SK-N-MC (cell line): ENCODE data around the gene HMCN1.

ENCODE experiments used
- DNase-seq: peaks from one replicate; pipeline ENCODE4 v3.0.0-alpha.2; 2011; ENCODE audit warnings: low read depth, low spot score
- H3K27ac ChIP-seq: fragments of 200-600 bp; sonication (generic); 2 replicates; pipeline ENCODE4 v1.5.1; 2016; ENCODE audit warnings: mixed run types
- H3K36me3 ChIP-seq: fragments of 200-600 bp; sonication (generic); 2 replicates; pipeline ENCODE4 v1.6.1; 2017; ENCODE audit warnings: antibody characterized with exemption, low read length, mixed read lengths; ENCODE audit not compliant: insufficient read depth
- H3K4me3 ChIP-seq: fragments of 200-600 bp; sonication (generic); 2 replicates; pipeline ENCODE4 v1.5.1; 2016
- H3K9ac ChIP-seq: fragments of 200-600 bp; sonication (generic); 2 replicates; pipeline ENCODE4 v1.8.0; 2017; ENCODE audit warnings: mixed run types, mixed read lengths; ENCODE audit not compliant: insufficient read length
- H3K9me3 ChIP-seq: fragments of 200-600 bp; sonication (generic); 2 replicates; pipeline ENCODE4 v1.6.1; 2017; ENCODE audit warnings: low read depth, mild to moderate bottlenecking, antibody characterized with exemption, low read length, moderate library complexity, mixed read lengths
- EZH2 ChIP-seq: fragments of 200-600 bp; sonication (generic); IDR thresholded peaks from one replicate; pipeline ENCODE4 v1.6.1; 2017; ENCODE audit warnings: antibody characterized with exemption
- FOXP2 ChIP-seq: optimal IDR thresholded peaks from 2 replicates; pipeline ENCODE3; 2011; ENCODE audit warnings: mild to moderate bottlenecking, moderate library complexity; ENCODE audit not compliant: insufficient read depth; ENCODE audit errors: extremely low read length, control extremely low read depth
- POLR2AphosphoS5 ChIP-seq: IDR thresholded peaks from 2 replicates; pipeline ENCODE4 v1.6.1; 2012; ENCODE audit warnings: mild to moderate bottlenecking, low read depth, low read length, borderline replicate concordance

HMCN1 gene

DNA sequence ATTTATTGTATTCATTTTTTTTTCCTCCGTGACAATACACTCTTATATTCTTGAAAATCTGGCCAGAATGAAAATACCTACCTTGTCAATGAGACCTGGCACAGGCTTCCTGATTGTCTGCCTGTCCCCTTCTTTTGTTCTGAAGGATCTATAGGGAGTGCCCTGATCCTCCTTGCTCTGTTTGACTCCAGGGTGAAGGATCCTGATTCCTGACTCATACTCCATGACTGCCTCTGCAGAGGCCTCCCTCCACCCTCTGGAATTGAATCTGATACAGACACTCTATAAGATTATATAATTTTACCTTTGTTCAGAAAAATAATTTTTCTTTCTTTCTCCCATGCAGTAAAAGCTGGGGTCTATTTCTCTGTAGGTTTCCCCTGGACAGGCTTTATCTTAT, 116.2 kb downstream of the HMCN1 start:
- DNase-seq, result no peak
- Histone ChIP-seq H3K9me3 (no peaks in the 10 kb centered on the region), H3K4me3 (no peak overlapping the region), H3K36me3 (peaks cover 38% of the 10 kb centered on the region), H3K27ac (peak overlapping the region; percentile 60), H3K9ac (no peak overlapping the region)
- TF ChIP-seq FOXP2 (no peak), POLR2AphosphoS5 (no peak), EZH2 (no peak)

DNA sequence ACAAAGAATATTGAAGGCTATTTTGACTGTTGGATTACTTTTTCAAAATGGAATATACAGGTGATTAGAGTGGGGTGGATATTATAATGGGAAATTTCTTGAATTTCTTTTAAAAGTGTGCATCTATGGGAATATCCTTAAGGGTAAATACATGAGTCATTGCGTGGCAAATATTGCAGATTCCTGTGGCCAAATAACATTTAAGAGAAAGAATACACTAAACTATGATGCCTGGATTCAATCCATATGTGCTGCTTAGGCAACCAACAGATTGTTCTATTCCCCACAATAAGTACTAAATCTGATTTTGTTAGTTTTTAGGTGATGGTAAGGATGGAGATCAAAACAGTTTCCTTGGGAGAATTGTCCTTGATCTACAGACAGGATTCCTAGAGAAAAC, 119.5 kb downstream of the HMCN1 start:
- H3K27ac ChIP-seq, result peak overlapping the region; percentile 60
- peak; percentile 66 for DNase-seq
- H3K9me3 ChIP-seq, result no peaks in the 10 kb centered on the region
- no peak overlapping the region for H3K9ac ChIP-seq
- peaks cover 7% of the 10 kb centered on the region; the same call in 1 of the 2 replicates for H3K36me3 ChIP-seq
- no peak overlapping the region for H3K4me3 ChIP-seq
- TF ChIP-seq EZH2 (no peak), POLR2AphosphoS5 (no peak), FOXP2 (no peak)

GRCh38 chr1:185856482-185856881, 122.3 kb downstream of the HMCN1 start:
- H3K9ac ChIP-seq, result no peak overlapping the region
- H3K9me3 ChIP-seq, result no peaks in the 10 kb centered on the region
- H3K4me3 ChIP-seq, result no peak overlapping the region
- peak overlapping the region; percentile 84 for H3K27ac ChIP-seq
- TF ChIP-seq EZH2 (no peak), FOXP2 (no peak), POLR2AphosphoS5 (no peak)
- H3K36me3 ChIP-seq, result 0 out of 2 replicates have a peak, but pooled peaks cover 4% of the 10 kb centered on the region
- DNase-seq, result no peak

GRCh38 chr1:185857442-185857841, 123.3 kb downstream of the HMCN1 start:
- 0 out of 2 replicates have a peak, but pooled peaks cover 5% of the 10 kb centered on the region for H3K36me3 ChIP-seq
- DNase-seq, result no peak
- peak overlapping the region; percentile 21; the same call in 1 of the 2 replicates for H3K4me3 ChIP-seq
- H3K9ac ChIP-seq, result no peak overlapping the region
- peak overlapping the region; percentile 84 for H3K27ac ChIP-seq
- no peak for TF ChIP-seq EZH2
- no peak for TF ChIP-seq POLR2AphosphoS5
- TF ChIP-seq FOXP2, result no peak
- no peaks in the 10 kb centered on the region for H3K9me3 ChIP-seq

- H3K9me3 ChIP-seq, result no peaks in the 10 kb centered on the region
- H3K27ac ChIP-seq, result peak overlapping the region; percentile 78; the same call in 1 of the 2 replicates
- H3K36me3 ChIP-seq, result peaks cover 23% of the 10 kb centered on the region
- H3K4me3 ChIP-seq, result no peak overlapping the region
- TF ChIP-seq EZH2, result no peak
- no peak for TF ChIP-seq POLR2AphosphoS5
- TF ChIP-seq FOXP2, result no peak
- DNase-seq, result no peak
- H3K9ac ChIP-seq, result no peak overlapping the region
Observed at GRCh38 chr1:185860311-185860710, 126.1 kb downstream of the HMCN1 start.

DNA sequence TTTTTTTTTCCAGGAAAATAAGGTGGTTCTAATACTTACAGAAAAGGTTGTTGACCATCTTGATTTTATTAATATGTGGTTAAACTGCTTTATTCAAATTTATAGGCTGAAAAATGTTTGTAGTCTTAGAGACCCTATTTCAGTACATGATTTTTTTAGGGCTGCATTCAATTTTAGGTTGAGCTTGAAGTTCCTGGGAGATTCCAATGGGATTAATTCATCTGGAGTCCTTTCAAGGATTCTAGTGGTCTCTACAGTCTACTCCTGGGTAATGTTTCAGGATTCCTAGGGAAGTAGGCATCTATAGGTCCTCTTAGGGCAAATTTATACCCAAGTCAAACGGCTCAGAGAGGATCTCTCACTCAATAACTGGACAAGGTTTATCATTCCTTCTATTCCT, 126.7 kb downstream of the HMCN1 start:
- no peak overlapping the region for H3K4me3 ChIP-seq
- H3K27ac ChIP-seq, result peak overlapping the region; percentile 78
- TF ChIP-seq EZH2 (no peak), POLR2AphosphoS5 (no peak)
- H3K36me3 ChIP-seq, result peaks cover 28% of the 10 kb centered on the region
- no peaks in the 10 kb centered on the region for H3K9me3 ChIP-seq
- H3K9ac ChIP-seq, result no peak overlapping the region
- no peak for DNase-seq

DNA sequence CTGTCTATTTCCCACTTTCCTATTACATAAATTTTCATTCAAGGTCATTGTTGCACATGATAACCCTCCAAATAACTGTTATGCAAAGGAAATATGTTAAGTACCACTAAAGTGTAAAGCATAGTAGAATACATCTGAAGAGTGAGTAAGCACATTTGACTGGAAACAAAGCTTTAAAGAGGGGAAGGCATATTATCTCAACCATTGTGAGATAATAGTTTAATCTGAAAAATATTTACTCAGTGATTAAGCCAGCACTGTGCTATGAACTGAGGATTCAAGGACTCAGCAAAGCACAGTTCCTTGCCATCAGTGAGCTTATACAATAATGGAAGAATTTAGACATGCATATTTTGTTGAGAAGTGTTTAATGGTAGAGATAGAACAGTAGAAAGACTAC, 127.4 kb downstream of the HMCN1 start:
- H3K27ac ChIP-seq, result peak overlapping the region; percentile 78
- TF ChIP-seq EZH2, result no peak
- no peak for TF ChIP-seq FOXP2
- TF ChIP-seq POLR2AphosphoS5, result no peak
- no peak for DNase-seq
- H3K9me3 ChIP-seq, result no peaks in the 10 kb centered on the region
- H3K36me3 ChIP-seq, result peaks cover 34% of the 10 kb centered on the region
- no peak overlapping the region for H3K9ac ChIP-seq
- H3K4me3 ChIP-seq, result peak overlapping the region; percentile 14; the same call in 1 of the 2 replicates

GRCh38 chr1:185862235-185862634, 128.0 kb downstream of the HMCN1 start:
- H3K36me3 ChIP-seq, result peaks cover 40% of the 10 kb centered on the region
- H3K9ac ChIP-seq, result no peak overlapping the region
- no peak for TF ChIP-seq POLR2AphosphoS5
- TF ChIP-seq FOXP2, result no peak
- no peak for TF ChIP-seq EZH2
- H3K4me3 ChIP-seq, result no peak overlapping the region
- H3K27ac ChIP-seq, result peak overlapping the region; percentile 78; the same call in 1 of the 2 replicates
- no peak for DNase-seq
- H3K9me3 ChIP-seq, result no peaks in the 10 kb centered on the region

DNA sequence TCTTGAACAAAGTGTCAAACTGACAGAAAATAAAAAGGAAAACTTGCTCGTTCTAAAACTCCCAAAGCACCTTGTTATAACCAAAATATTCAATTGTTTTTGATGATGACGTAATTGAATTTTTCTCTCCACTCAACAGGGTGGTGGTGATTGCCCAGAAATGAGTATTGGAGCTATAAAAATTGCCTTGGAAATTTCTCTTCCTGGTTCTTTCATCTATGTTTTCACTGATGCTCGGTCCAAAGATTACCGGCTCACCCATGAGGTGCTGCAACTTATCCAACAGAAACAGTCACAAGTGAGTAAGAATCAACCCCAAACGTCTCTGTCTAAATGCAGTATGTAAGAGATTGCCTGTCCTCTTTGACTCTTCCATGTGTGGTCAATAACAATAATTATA, 130.1 kb downstream of the HMCN1 start:
- peaks cover 52% of the 10 kb centered on the region for H3K36me3 ChIP-seq
- no peak overlapping the region for H3K27ac ChIP-seq
- TF ChIP-seq FOXP2 (no peak), EZH2 (no peak), POLR2AphosphoS5 (no peak)
- no peak overlapping the region for H3K9ac ChIP-seq
- no peaks in the 10 kb centered on the region for H3K9me3 ChIP-seq
- no peak overlapping the region for H3K4me3 ChIP-seq
- no peak for DNase-seq
